Naive thymus-derived CD4-positive, alpha-beta T cell (primary cell): ENCODE results near the gene TMEM240. TPM values are rescaled to one million over a fixed set of nuclear protein-coding genes. Genes with fewer than 3 reads are reported as not detected.
"Not testable (repeated sequence)": the region's sequence is repeated elsewhere in the genome, so short reads cannot be mapped to it uniquely, and the experiment has no call there.

ENCODE experiments used
- ATAC-seq: fragments of 150-1000 bp; cut with Tn5 transposase; 2 replicates; pipeline ENCODE4 v1.10.0; 2021; ENCODE audit warnings: mild to moderate bottlenecking, moderate library complexity
- CTCF ChIA-PET: fragments of 350-600 bp; sonication (Branson Sonifier 250); formaldehyde crosslinking; loops from one replicate; lab custom pipeline; 2021; ENCODE audit warnings: antibody characterized with exemption; lab: Charles Lee
- POLR2A ChIA-PET: fragments of 350-600 bp; sonication (Branson Sonifier 250); formaldehyde crosslinking; loops from one replicate; lab custom pipeline; 2021; ENCODE audit warnings: antibody characterized with exemption, inconsistent platforms; lab: Charles Lee
- DNase-seq, 9 donors: peaks; one replicate each; pipeline versions ENCODE4 v3.0.0 to v3.0.0-alpha.2; 2020 to 2022; ENCODE audit warnings: mixed read lengths in 1 of 9
- H3K27ac ChIP-seq: one replicate; pipeline ENCODE4 v1.7.0; 2013; ENCODE audit warnings: mild to moderate bottlenecking, low read depth, low read length, moderate library complexity
- H3K27me3 ChIP-seq, 2 donors: one replicate each; pipeline ENCODE4 v1.7.0; 2013; ENCODE audit warnings: low read length in 2 of 2, mild to moderate bottlenecking in 2 of 2, moderate library complexity in 2 of 2; ENCODE audit not compliant: control insufficient read depth in 2 of 2, insufficient read depth in 2 of 2
- H3K36me3 ChIP-seq, 3 experiments: 1 replicate in 2 of 3; 2 replicates in 1 of 3; pipeline ENCODE4 v1.7.0; 2013; ENCODE audit warnings: low read length in 3 of 3, mild to moderate bottlenecking in 3 of 3, moderate library complexity in 1 of 3; ENCODE audit not compliant: insufficient read depth in 3 of 3, control insufficient read depth in 2 of 3
- H3K4me1 ChIP-seq, 2 donors: one replicate each; pipeline ENCODE4 v1.7.0; 2013; ENCODE audit warnings: low read length in 2 of 2, mild to moderate bottlenecking in 2 of 2, moderate library complexity in 1 of 2; ENCODE audit not compliant: control insufficient read depth in 2 of 2, insufficient read depth in 2 of 2
- H3K4me3 ChIP-seq: 2 replicates; pipeline ENCODE4 v1.7.0; 2013; ENCODE audit warnings: mild to moderate bottlenecking, low read length
- H3K9me3 ChIP-seq, 3 experiments: 1 replicate in 2 of 3; 2 replicates in 1 of 3; pipeline ENCODE4 v1.7.0; 2013; ENCODE audit warnings: low read length in 3 of 3; ENCODE audit not compliant: control insufficient read depth in 2 of 3
- H3K27ac Mint-ChIP-seq, 9 donors: one replicate each; pipeline ENCODE4 v1.8.0; 2020 to 2022; ENCODE audit warnings: mixed read lengths in 9 of 9, mild to moderate bottlenecking in 8 of 9, moderate library complexity in 5 of 9, inconsistent platforms in 2 of 9
- H3K27me3 Mint-ChIP-seq, 5 donors: one replicate each; pipeline ENCODE4 v1.8.0; 2021 to 2022; ENCODE audit warnings: mixed read lengths in 5 of 5, mild to moderate bottlenecking in 1 of 5
- H3K36me3 Mint-ChIP-seq, 5 donors: one replicate each; pipeline ENCODE4 v1.8.0; 2020 to 2022; ENCODE audit warnings: mixed read lengths in 5 of 5, mild to moderate bottlenecking in 3 of 5, inconsistent platforms in 1 of 5
- H3K4me1 Mint-ChIP-seq, 7 donors: one replicate each; pipeline ENCODE4 v1.8.0; 2020 to 2022; ENCODE audit warnings: mixed read lengths in 7 of 7, mild to moderate bottlenecking in 3 of 7, inconsistent platforms in 1 of 7
- H3K4me3 Mint-ChIP-seq, 10 donors: one replicate each; pipeline ENCODE4 v1.8.0; 2020 to 2022; ENCODE audit warnings: mild to moderate bottlenecking in 10 of 10, mixed read lengths in 10 of 10, moderate library complexity in 6 of 10, inconsistent platforms in 2 of 10
- H3K9me3 Mint-ChIP-seq, 11 donors: one replicate each; pipeline ENCODE4 v1.8.0; 2020 to 2022; ENCODE audit warnings: mixed read lengths in 11 of 11, mild to moderate bottlenecking in 4 of 11, inconsistent platforms in 1 of 11, moderate library complexity in 1 of 11
- intact Hi-C, 2 donors: fragments of 100-400 bp; cut with micrococcal nuclease; formaldehyde crosslinking; loops; one replicate each; pipeline ENCODE4 v1.15.1; 2023
- polyA plus RNA-seq, 2 donors: library from polyadenylated mRNA; unstranded; fragments of 300-500 nt; fragmentation: Illumina TruSeq; gene quantifications; one replicate each; pipeline ENCODE4 v1.2.3, GENCODE V29; 2021
- total RNA-seq, 6 experiments: library from RNA in 5 of 6; stranded (reverse) in 5 of 6; gene quantifications; 1 replicate in 5 of 6; 2 replicates in 1 of 6; pipeline ENCODE4 v1.2.3 and lab custom pipeline; 2021 to 2026

The TMEM240 gene
- total and polyA plus RNA-seq, 7 experiments from 2014 or later, result 0.66 to 2.8 (median 1.1) TPM; not detected in 2

GRCh38 chr1:1522536-1522935, 17.9 kb downstream of the TMEM240 start:
- H3K4me3 ChIP-seq, H3K27ac Mint-ChIP-seq, DNase-seq, H3K4me1 ChIP-seq, H3K27ac ChIP-seq, H3K9me3 ChIP-seq, H3K4me3 Mint-ChIP-seq, intact Hi-C loops, H3K27me3 ChIP-seq, H3K9me3 Mint-ChIP-seq, H3K27me3 Mint-ChIP-seq, ATAC-seq, POLR2A ChIA-PET, CTCF ChIA-PET, H3K4me1 Mint-ChIP-seq: not testable (repeated sequence)
- H3K36me3 Mint-ChIP-seq, result peaks cover 0 to 14% (median 0%) of the 10 kb centered on the region in 5 donors
- H3K36me3 ChIP-seq, result peaks cover 0 to 50% (median 0%) of the 10 kb centered on the region in 3 experiments

- Histone ChIP-seq H3K4me3 (no peak overlapping the region), H3K9me3 (no peaks in the 10 kb centered on the region), H3K27ac (no peak overlapping the region), H3K36me3 (peaks cover 0 to 47% (median 0%) of the 10 kb centered on the region in 3 experiments), H3K27me3 (no peaks in the 10 kb centered on the region), H3K4me1 (no peaks in the 10 kb centered on the region)
- Mint-ChIP-seq H3K4me1 (no peaks in the 10 kb centered on the region), H3K4me3 (no peak overlapping the region), H3K36me3 (peaks cover 0 to 14% (median 0%) of the 10 kb centered on the region in 5 donors), H3K27me3 (no peaks in the 10 kb centered on the region), H3K27ac (no peak overlapping the region), H3K9me3 (no peaks in the 10 kb centered on the region)
- ChIA-PET CTCF (interaction anchor here (0.7 kb wide), 1 partner anchor 17 kb away, joined by 3 read pairs; no protein-coding TSS in a partner anchor), POLR2A (no interaction called here)
- intact Hi-C loops, result no loop called here
- no peak for DNase-seq
- ATAC-seq, result no peak
Observed at GRCh38 chr1:1521331-1521730, 19.1 kb downstream of the TMEM240 start.

GRCh38 chr1:1519805-1520505, 20.5 kb downstream of the TMEM240 start:
- CTCF ChIA-PET, H3K4me1 ChIP-seq, H3K27ac ChIP-seq, DNase-seq, H3K27me3 Mint-ChIP-seq, H3K4me3 ChIP-seq, H3K4me1 Mint-ChIP-seq, intact Hi-C loops, POLR2A ChIA-PET, H3K9me3 Mint-ChIP-seq, H3K9me3 ChIP-seq, H3K27ac Mint-ChIP-seq, H3K4me3 Mint-ChIP-seq, H3K27me3 ChIP-seq: not testable (repeated sequence)
- peaks cover 0 to 11% (median 0%) of the 10 kb centered on the region in 5 donors for H3K36me3 Mint-ChIP-seq
- peaks cover 0 to 36% (median 0%) of the 10 kb centered on the region in 3 experiments for H3K36me3 ChIP-seq
- ATAC-seq, result peak; percentile 12

- H3K4me3 ChIP-seq, DNase-seq, ATAC-seq, intact Hi-C loops, H3K4me3 Mint-ChIP-seq, CTCF ChIA-PET, H3K27ac Mint-ChIP-seq, H3K27me3 Mint-ChIP-seq, POLR2A ChIA-PET, H3K9me3 Mint-ChIP-seq, H3K4me1 ChIP-seq, H3K27me3 ChIP-seq, H3K9me3 ChIP-seq, H3K27ac ChIP-seq: not testable (repeated sequence)
- peaks cover 0 to 11% (median 0%) of the 10 kb centered on the region in 5 donors for H3K36me3 Mint-ChIP-seq
- peaks cover 0 to 33% (median 0%) of the 10 kb centered on the region in 3 experiments for H3K36me3 ChIP-seq
- peaks cover 0 to 13% (median 6%) of the 10 kb centered on the region in 7 donors for H3K4me1 Mint-ChIP-seq
Observed at GRCh38 chr1:1518621-1519007, 21.8 kb downstream of the TMEM240 start.

- H3K27me3 Mint-ChIP-seq, result no peaks in the 10 kb centered on the region
- peaks cover 0 to 14% (median 7%) of the 10 kb centered on the region in 7 donors for H3K4me1 Mint-ChIP-seq
- Histone ChIP-seq H3K36me3 (peaks cover 0 to 30% (median 0%) of the 10 kb centered on the region in 3 experiments), H3K27me3 (no peaks in the 10 kb centered on the region), H3K4me1 (no peaks in the 10 kb centered on the region), H3K9me3 (no peaks in the 10 kb centered on the region), H3K4me3 (no peak overlapping the region), H3K27ac (no peak overlapping the region)
- DNase-seq (no peak), ATAC-seq (no peak)
- H3K36me3 Mint-ChIP-seq, result peaks cover 0 to 11% (median 0%) of the 10 kb centered on the region in 5 donors
- ChIA-PET POLR2A (no interaction called here), CTCF (no interaction called here)
- intact Hi-C loops, result no loop called here
- no peaks in the 10 kb centered on the region for H3K9me3 Mint-ChIP-seq
- no peak overlapping the region for H3K4me3 Mint-ChIP-seq
- H3K27ac Mint-ChIP-seq, result peak overlapping the region in 2 of 9 donors; percentile 28 to 74
Observed at GRCh38 chr1:1517973-1518620, 22.3 kb downstream of the TMEM240 start.

GRCh38 chr1:1516923-1517322, 23.5 kb downstream of the TMEM240 start:
- H3K4me3 Mint-ChIP-seq, H3K4me3 ChIP-seq, H3K9me3 ChIP-seq, H3K27ac ChIP-seq, H3K27me3 ChIP-seq, CTCF ChIA-PET, intact Hi-C loops, H3K27ac Mint-ChIP-seq, H3K4me1 ChIP-seq, ATAC-seq, H3K27me3 Mint-ChIP-seq, H3K9me3 Mint-ChIP-seq, DNase-seq: not testable (repeated sequence)
- H3K36me3 ChIP-seq, result peaks cover 0 to 30% (median 0%) of the 10 kb centered on the region in 3 experiments
- peaks cover 0 to 11% (median 0%) of the 10 kb centered on the region in 5 donors for H3K36me3 Mint-ChIP-seq
- H3K4me1 Mint-ChIP-seq, result peaks cover 0 to 14% (median 7%) of the 10 kb centered on the region in 7 donors
- POLR2A ChIA-PET, result interaction anchor here (0.6 kb wide), 1 partner anchor 160 kb away, joined by 3 read pairs; no protein-coding TSS in a partner anchor
